Activated CD8-positive, alpha-beta memory T cell treated with anti-CD3 and anti-CD28 coated beads, Interleukin-2, amount 50 U/mL, for 1 hour (primary cell): Measurements from ENCODE around the gene TRAPPC8.
"Not testable (repeated sequence)": the region's sequence is repeated elsewhere in the genome, so short reads cannot be mapped to it uniquely, and the experiment has no call there.

Experiments
- DNase-seq: peaks from one replicate; pipeline ENCODE4 v3.0.0-alpha.2; 2020; ENCODE audit errors: extremely low read depth

The TRAPPC8 gene

DNA sequence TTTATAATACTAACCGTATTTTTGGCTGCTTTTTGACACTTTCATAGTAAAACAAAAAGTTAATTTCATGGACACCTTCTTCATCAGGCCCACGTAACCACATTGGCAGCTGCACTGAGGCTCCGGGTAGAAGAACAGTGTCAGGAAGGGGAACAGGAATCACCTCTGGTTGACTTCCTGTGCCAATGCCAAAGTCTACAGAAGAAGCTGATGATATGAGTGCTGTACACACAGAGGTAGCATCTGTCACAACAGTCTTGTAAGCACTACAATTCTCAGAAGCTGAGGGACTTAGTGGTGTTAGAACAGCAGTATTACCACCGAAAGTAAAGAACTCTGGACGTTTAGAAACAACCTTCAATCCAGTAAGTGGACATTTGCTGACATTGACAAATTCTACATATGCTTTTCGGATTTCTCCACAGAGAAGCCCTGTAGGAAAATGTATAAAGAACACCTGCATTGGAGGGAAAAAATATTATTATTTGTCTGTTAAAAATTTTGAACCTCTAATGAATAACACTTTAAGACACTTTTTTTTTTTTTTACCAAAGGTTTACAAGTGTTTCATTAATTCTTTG lies 85.3 kb downstream of the TRAPPC8 start:
- no peak for DNase-seq

DNA sequence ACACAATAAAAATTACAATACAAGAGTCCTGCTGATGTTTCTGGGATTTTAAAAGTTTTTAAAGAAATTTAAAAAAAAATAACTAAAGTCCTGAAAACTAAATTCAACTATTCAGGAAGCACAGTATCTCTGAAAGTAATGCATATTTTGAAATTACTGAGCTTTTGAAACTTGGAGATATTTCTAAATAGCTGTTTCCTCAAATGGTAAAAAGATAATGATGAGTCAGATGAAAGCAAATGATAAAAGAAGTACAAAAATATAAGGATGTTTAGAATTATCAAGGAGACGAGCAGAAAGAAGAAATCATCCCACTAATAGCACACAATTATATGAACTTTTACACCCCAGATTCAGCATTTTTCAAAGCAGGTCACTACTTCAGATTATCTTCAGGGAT lies 92.1 kb downstream of the TRAPPC8 start:
- DNase-seq, result no peak

DNA sequence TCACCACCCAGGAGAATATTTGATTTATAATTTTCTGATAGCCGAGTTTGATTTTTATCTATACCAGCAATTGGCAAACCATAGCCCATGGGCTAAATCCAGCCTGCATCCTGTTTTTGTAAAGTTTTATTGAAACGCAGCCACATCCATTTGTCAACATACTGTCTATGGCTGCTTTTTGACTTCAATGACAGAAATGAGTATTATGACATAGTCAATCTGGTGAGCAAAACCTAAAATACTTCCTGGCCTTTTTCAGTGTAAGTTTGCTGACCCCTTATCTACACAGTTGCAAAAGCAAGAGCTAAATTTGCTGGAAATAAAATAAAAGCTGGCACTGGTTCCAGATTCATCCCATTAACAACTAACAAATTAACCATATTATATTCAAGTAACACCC lies 102.4 kb downstream of the TRAPPC8 start:
- DNase-seq, result no peak

DNA sequence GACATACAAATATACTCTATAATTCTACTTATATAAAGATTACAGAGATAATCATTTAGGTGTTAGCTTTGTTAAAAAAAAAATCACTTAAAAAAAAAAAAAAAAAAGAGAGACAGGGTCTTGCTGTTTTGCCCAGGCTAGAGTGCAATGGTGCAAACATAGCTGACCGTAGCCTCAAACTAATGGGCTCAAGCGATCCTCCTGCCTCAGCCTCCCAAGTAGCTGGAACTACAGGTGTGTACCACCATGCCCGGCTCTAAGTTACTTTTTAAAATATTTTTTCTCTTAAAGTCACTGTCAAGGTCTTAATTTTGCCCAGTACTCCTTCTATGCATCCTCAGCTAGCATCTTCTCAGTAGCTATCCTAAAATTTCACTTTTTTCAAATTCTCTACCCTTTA lies 105.0 kb downstream of the TRAPPC8 start:
- DNase-seq, result no peak

DNA sequence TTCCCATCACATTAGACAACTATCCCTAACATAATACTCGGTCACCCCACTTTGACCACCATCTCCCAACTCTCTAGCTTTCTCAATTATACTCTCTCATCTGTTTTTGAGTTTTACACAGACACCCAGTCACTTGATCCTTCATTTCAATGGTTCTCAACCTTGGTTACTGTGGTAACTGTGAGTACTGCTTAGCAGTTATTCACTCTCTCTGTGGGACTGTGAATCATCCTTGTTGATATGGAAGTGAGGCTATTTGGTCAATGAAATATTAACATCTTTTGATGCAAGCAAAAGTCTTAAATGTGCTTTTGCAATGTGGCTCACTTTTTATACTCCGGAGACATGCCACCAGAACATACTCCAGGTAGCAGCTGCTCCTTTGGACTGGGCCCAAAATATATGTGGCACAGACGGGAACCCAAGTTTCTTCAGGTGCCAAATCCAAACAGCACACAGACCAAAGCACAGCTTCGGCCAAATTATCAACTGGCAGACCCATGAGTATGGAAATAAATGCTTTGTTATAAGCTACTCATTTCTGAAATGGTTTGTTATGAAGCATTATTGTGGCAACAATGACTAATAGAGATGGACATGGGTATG lies 107.3 kb downstream of the TRAPPC8 start:
- DNase-seq, result no peak

DNA sequence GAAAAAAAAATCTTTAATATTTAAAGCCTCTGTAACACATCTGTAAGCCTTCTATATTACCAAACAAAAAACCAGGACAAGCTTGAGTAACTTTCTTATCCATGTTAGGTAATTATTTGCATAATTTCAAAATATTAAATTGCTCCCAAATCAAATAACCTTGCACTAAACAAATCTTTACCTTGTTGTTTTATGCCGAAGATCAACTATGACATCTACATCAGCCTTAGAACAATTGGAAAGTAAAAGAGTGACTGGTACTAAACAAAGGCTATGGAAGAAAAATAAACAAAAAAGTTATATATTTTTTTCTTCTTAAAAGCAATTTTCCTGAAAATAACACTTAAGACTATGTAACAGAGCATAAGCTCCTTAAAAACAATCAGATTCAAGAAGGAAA lies 111.0 kb downstream of the TRAPPC8 start:
- no peak for DNase-seq

DNA sequence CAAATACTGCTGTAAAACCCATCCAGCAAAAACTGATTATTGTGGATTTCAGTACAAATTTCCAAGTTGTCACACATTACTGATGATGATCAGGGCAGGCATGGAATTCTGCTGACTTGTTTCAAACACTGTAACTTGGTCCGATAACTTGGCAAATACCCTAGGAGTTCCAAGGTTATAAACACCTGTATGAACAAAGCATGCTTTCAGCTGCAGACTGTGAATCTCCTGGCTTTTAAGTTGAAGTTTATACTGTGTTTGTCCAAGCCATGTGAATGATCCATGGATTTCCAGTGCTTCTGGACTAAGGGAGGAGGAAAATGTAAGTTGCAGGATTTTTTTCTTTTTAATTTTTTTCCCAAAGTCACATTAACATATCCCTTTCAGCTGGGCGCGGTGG lies 112.2 kb downstream of the TRAPPC8 start:
- DNase-seq, result no peak

DNA sequence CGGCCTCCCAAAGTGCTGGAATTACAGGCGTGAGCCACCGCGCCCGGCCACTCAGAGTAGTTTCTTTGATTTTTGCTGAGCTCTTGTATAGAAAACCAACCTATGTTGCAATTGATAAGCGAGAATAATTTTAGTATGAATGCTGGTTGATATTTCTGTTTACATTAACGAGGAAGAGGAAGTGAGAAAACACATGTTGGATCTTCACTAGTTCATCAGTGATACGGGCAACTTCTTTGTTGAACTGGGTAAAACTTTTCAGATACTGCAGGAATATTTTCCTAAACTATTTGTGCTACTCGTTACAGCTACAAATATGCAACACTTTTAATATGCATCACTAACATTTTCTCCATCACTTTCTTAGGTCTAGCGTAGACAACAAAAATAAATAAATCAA lies 114.3 kb downstream of the TRAPPC8 start:
- no peak for DNase-seq

DNA sequence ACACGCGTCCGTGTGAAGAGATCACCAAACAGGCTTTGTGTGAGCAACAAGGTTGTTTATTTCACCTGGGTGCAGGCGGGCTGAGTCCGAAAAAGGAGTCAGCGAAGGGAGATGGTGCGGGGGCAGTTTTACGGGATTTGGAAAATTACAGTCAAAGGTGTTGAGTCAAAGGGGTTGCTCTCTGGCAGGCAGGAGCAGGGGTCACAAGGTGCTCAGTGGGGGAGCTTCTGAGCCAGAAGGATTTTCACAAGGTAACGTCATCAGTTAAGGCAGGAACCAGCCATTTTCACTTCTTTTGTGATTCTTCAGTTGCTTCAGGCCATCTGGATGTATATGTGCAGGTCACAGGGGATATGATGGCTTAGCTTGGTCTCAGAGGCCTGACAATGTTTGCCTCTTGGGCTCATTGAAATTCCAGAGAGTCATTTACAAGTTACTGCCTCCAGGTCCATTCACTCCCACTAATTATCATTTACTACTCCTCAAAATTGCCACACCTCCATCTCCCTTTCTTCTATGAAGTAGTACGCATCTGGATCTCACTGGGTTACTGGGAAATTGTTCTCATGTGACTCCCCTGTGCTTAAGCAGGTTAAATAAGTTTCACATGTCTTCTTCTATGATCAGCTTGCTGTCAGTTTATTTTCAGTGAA lies 116.1 kb downstream of the TRAPPC8 start:
- DNase-seq, result not testable (repeated sequence)

DNA sequence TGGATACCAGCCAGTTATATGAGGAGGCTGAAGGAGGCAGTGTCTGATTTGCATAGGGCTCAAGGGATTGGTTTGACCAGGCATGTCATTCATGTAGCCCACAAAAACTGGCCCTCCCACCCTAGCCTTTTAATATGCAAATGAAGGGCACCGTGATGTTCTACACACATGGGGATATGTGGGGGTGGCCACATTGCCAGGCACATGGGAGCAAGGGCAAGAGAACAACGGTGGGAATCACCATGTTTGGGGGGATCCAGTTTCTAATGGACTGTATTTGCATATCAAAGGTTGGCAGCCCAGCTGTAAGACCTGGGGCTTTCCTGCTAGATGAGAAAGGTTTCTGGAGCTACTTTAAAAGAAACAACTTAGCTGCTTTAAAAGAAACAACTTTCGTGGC lies 117.2 kb downstream of the TRAPPC8 start:
- DNase-seq, result no peak

DNA sequence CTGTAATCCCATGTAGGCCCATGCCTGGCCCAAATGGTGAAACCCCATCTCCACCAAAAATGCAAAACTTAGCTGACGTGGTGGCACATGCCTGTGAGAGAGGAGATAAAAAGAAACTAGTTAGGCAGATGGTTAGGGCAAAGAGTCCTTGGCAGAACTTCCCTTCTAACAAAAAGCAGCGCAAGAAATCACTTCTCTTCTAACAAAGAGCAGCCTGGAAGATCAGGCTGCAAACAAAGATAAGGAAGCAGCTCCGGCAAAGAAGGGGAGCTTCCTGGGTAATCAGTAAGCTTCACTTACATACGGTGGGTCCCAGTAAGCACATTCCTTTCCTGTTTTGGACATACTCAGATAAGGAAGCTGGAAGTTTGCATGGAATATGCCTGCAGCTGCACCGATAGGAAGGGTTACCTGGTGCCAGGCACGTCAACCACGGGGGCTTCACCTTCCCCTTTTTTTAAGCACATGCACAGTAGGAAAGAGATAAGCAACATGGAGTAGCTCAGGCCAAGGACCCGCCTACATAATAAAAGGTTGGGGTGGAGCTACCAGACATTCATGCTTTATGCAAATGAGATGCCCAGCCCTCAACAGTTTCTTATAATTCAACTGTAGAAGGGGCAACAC lies 121.3 kb downstream of the TRAPPC8 start:
- DNase-seq, result no peak

DNA sequence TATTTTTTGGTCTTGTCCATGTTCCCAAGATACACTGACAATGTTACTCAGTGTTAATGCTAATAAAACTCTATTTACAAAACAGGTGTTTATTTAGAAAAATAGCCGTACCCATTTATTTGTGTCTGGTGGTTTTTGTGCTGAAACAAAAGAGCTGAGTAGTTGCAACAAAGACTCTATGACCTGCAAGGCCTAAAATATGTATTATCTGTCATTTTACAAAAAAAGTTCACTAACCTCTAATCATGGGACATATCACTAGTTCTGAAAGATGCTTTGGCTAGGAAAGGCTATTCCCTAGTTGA lies 123.1 kb downstream of the TRAPPC8 start:
- no peak for DNase-seq

DNA sequence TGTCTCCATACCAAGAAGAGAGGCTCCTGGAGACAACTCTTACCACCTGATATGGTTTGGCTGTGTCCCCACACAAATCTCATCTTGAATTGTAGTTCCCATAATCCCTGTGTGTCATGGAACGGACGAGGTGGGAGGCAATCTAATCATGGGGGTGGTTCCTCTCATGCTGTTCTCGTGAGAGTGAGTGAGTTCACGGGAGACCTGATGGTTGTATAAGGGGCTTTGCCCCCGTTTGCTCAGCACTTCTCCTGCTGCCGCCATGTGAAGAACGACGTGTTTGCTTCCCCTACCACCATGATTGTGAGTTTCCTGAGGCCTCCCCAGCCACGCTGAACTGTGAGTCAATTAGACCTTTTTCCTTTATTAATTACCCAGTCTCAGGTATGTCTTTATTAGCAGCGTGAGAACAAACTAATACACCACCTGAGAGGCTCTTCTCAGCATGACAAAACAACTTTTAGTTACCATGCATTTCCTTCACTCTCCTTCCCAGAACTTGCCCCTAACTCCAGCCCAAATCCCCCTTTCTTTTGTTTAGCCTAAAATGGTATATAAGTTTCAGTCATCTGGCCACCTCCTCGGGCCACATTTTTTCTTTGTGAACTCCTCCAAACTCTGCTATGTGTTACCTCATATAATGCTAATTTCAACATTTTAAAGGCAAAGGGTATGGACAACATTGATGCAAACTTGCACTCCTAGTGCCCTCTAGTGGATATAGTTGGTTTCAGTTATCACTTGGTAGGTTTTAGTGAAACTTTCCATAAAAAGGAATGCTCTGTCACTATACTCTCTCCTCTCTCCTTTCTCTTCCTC lies 123.6 kb downstream of the TRAPPC8 start:
- no peak for DNase-seq

DNA sequence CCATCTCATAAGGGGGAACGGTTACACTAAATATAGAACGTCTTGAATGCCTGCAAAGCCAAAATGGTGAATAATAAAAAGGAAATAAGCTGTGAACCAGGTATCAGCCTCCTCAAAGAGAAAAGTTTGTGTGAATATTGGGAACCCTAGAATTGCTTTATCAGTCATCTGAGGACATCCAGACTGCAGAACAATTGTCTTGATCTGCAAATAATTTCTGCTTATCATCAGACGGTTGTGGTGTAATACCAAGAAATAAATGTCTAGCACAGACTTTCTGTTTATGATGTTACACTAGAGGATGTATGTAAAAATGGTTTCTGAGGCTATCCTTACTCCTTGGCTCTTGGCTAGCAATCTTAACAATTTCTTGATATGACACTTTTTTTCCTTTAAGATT lies 128.8 kb downstream of the TRAPPC8 start:
- DNase-seq, result no peak

DNA sequence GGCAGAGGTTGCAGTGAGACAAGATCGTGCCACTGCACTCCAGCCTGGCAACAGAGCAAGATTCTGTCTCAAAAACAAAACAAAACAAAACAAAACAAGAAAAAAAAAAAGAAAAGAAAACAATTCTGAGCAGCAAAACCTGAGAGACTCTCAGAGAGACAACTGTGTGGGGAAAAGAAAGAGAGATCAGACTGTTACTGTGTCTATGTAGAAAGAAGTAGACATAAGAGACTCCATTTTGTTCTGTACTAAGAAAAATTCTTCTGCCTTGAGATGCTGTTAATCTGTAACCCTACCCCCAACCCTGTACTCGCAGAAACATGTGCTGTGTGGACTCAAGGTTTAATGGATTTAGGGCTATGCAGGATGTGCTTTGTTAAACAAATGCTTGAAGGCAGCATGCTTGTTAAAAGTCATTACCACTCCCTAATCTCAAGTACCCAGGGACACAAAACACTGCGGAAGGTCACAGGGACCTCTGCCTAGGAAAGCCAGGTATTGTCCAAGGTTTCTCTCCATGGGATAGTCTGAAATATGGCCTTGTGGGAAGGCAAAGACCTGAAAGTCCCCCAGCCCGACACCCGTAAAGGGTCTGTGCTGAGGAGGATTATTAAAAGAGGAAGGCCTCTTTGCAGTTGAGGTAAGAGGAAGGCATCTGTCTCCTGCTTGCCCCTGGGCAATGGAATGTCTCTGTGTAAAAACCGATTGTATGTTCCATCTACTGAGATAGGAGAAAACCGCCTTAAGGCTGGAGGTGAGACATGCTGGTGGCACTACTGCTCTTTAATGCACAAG lies 132.4 kb downstream of the TRAPPC8 start:
- DNase-seq, result not testable (repeated sequence)

DNA sequence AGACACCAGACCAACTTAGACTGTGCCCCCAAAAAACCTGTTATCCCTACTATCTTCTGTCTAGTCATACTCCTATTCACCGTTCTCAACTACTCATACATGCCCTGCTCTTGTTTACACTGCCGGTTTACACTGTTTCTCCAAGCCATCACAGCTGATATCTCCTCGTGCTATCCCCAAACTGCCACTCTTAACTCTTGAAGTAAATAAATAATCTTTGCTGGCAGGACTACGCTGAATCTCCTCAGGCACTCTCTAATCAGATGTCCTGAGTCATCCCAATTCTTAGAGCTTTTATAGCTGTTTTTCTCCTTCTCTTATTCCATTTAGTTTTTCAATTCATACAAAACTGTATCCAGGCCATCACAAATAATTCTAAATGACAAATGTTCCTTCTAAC lies 133.9 kb downstream of the TRAPPC8 start:
- not testable (repeated sequence) for DNase-seq

DNA sequence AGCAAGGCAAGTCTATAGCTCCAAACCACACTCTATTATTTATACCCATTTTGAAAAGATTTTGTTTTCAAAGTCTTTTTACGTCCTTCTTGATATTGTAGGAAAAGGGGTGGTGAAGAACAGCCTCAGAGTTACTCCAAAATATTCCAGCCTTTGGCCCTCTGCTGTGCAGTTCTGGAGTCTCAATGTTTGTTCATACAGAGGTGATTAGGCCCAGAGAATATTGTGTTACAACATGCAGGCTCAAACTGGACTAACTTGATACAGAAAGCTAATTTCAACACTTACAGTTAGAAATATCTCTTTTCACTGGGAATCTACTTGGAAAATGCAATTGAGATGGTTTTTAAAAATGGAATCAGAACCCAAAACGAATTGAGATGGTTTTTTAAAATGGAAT lies 141.8 kb downstream of the TRAPPC8 start:
- no peak for DNase-seq

DNA sequence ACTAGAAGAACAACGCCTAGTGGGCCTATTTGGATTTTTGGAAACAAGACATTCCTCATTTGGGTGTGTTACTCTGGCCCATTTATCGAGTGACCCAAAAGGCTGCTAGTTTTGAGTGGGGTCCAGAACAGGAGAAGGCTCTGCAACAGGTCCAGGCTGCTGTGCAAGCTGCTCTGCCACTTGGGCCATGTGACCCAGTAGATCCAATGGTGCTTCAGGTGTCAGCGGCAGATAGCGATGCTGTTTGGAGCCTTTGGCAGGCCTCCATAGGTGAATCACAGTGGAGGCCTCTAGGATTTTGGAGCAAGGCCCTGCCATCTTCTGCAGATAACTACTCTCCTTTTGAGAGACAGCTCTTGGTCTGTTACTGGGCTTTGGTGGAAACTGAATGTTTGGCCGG lies 143.7 kb downstream of the TRAPPC8 start:
- DNase-seq, result not testable (repeated sequence)

DNA sequence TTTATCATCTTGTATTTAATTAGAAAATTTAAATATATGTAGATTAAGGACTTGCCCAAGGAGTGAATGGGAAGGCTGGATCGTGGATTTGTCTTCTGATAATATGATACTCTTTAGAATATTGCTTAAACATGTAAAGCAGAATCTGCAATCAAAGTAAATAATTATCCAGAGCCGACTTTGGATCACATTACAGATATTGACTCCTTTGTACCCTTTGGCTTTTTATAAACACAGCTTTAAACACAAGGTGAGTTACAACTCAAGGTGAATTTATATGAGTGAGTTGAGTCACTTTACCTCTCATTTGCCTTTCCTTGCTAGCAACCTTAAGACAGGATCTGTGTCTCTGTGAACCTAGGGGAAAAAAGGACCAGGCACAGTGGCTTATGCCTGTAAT lies 144.5 kb downstream of the TRAPPC8 start:
- no peak for DNase-seq

DNA sequence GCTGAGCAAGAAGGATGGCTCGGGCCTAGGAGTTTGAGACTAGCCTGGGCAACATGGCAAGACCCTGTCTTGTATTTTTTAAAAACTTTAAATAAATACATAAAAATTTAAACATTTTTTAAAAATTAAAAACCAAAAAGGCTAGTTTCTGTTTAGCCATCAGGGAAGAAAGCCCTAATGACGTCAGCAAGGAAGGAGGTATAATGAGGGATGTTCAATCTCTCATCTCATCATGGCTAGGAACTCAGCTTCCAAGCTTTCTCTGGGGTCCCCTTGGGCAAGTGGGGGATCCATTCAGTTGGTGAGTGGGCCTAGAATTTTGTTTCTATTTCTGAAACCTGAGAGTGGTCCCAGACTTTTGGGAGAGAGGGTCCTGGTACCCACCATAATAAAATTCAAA lies 147.2 kb downstream of the TRAPPC8 start:
- DNase-seq, result no peak

DNA sequence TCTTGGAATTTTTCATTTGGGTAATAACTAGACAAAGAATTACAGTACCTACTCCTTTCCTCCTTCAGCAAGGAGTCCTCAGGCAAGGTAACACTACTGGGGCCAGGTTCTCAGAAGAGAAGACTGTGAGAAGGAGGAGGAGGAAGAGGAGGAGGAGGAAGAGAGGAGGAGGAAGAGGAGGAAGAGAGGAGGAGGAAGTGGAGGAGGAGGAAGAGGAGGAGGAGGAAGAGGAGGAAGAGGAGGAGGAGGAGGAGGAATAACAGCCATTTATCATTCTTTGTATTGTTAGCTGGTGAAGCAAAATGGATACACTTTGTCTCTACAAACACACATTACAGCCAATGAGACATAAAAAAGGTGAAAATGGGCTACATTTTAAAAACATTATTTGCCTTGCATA lies 149.4 kb downstream of the TRAPPC8 start:
- no peak for DNase-seq

DNA sequence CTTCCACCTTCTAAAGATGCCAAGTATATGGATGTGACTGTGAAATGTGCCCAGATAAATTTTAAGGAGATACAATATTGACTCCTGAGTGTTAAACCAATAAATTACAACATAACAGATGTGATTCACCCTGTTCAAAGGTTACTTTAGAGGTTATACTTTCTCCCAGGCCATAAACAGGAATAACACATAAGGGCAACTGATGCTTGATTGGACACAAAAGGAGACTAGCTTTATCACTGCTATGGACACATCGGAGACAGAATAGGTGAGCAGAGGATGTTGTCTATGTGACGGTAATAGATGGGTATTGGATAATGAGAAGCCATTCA lies 150.4 kb downstream of the TRAPPC8 start:
- DNase-seq, result no peak
